ENCODE results near the gene NAXD.

DNA sequence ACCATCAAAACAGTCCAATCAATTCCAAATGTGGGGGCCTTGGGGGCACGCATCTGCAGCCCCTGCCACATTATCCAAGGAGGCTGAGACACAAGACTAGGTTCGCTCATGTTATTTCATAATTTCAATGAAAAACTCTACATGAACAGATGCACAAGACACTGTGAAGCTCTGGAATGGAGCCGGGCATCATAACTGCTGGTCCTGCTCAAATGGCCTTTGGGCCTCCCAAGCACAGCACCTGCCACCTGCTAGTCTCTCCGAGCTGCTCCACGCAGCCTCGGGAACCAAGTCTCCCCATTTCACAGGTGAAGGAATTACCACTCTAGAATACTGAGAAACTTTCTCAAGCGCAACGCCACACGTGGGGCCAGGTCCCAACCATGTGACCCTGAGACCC is 73.7 kb downstream of the NAXD start:
- TF ChIP-seq, protein P1, sequence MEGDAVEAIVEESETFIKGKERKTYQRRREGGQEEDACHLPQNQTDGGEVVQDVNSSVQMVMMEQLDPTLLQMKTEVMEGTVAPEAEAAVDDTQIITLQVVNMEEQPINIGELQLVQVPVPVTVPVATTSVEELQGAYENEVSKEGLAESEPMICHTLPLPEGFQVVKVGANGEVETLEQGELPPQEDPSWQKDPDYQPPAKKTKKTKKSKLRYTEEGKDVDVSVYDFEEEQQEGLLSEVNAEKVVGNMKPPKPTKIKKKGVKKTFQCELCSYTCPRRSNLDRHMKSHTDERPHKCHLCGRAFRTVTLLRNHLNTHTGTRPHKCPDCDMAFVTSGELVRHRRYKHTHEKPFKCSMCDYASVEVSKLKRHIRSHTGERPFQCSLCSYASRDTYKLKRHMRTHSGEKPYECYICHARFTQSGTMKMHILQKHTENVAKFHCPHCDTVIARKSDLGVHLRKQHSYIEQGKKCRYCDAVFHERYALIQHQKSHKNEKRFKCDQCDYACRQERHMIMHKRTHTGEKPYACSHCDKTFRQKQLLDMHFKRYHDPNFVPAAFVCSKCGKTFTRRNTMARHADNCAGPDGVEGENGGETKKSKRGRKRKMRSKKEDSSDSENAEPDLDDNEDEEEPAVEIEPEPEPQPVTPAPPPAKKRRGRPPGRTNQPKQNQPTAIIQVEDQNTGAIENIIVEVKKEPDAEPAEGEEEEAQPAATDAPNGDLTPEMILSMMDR (IDR thresholded peaks at IDR 0.05) = no peak
- TF ChIP-seq POLR2A (IDR thresholded peaks at IDR 0.05) = no peak

Measured in body of pancreas (tissue), 4 donors.